ENCODE data around the gene ERN1. TPM values are rescaled to one million over a fixed set of nuclear protein-coding genes. Genes with fewer than 3 reads are reported as not detected.

ERN1 gene
- polyA plus RNA-seq, 3 donors: 11.0 to 27.5 (median 13.7) TPM

- Histone ChIP-seq H3K36me3 (replicated peaks in 1 of 2; ENCODE audit: control insufficient read depth in 1 of 2, insufficient read depth in 2 of 2, low read length in 2 of 2) (peaks cover 36 to 48% of the 10 kb centered on the region in 2 donors), H3K4me3 (replicated peaks in 1 of 3; ENCODE audit: low read depth in 2 of 3, low read length in 3 of 3) (no peak overlapping the region), H3K27me3 (ENCODE audit: control insufficient read depth in 2 of 2, insufficient read depth in 2 of 2, low read length in 2 of 2) (peaks cover 8 to 30% of the 10 kb centered on the region in 2 donors), H3K9ac (ENCODE audit: insufficient read depth, low read length, poor library complexity, severe bottlenecking) (peak overlapping the region; percentile 40), H3K27ac (ENCODE audit: low read depth in 1 of 2, low read length in 2 of 2) (peak overlapping the region; percentile 43 to 78), H3K4me2 (replicated peaks; ENCODE audit: extremely low read depth, low read length, poor library complexity, severe bottlenecking) (peak overlapping the region; percentile 17), H2AFZ (ENCODE audit: insufficient read depth, low read depth, low read length, poor library complexity, severe bottlenecking) (peak overlapping the region; percentile 38), H3K9me3 (replicated peaks in 1 of 2; ENCODE audit: control insufficient read depth in 1 of 2, insufficient read depth in 1 of 2, low read length in 2 of 2) (no peaks in the 10 kb centered on the region), H3K4me1 (ENCODE audit: control insufficient read depth in 1 of 2, insufficient read depth in 2 of 2, low read length in 2 of 2) (peaks cover 42 to 48% of the 10 kb centered on the region in 2 donors), H3K79me2 (ENCODE audit: insufficient read depth, low read length) (peaks cover 5% of the 10 kb centered on the region), H4K20me1 (ENCODE audit: insufficient read depth, low read length) (no peaks in the 10 kb centered on the region)
- peak overlapping the region; percentile 66 to 85 (median 74) for H3K27ac Mint-ChIP-seq
- intact Hi-C loops (cut with micrococcal nuclease): no loop called here
- peaks cover 35 to 46% of the 10 kb centered on the region in 2 donors for H3K36me3 Mint-ChIP-seq
- peaks cover 43% of the 10 kb centered on the region for H3K4me1 Mint-ChIP-seq
- no peak for TF ChIP-seq CTCF (IDR thresholded peaks at IDR 0.05)
- WGBS (ENCODE audit: insufficient coverage): 84% methylated on average over 7 of the region's 14 CpGs
- peak; percentile 41 to 81 (median 77) for DNase-seq
- H3K27me3 Mint-ChIP-seq (ENCODE audit: low read depth in 3 of 3): peaks cover 24 to 35% (median 30%) of the 10 kb centered on the region in 3 donors
- H3K4me3 Mint-ChIP-seq: peak overlapping the region in 1 of 2 donors; percentile 30
- peaks cover 0 to 13% (median 1%) of the 10 kb centered on the region in 7 donors for H3K9me3 Mint-ChIP-seq
Measured at GRCh38 chr17:64001763-64002529, 128.0 kb downstream of the ERN1 start.

- H3K27ac ChIP-seq (ENCODE audit: low read depth in 1 of 2, low read length in 2 of 2): peak overlapping the region; percentile 43 to 78
- intact Hi-C loops (cut with micrococcal nuclease): no loop called here
- no peak for TF ChIP-seq CTCF (IDR thresholded peaks at IDR 0.05)
- no peak overlapping the region for H3K9ac ChIP-seq (ENCODE audit: insufficient read depth, low read length, poor library complexity, severe bottlenecking)
- H3K4me3 Mint-ChIP-seq: no peak overlapping the region
- H3K9me3 Mint-ChIP-seq: peaks cover 0 to 13% (median 1%) of the 10 kb centered on the region in 7 donors
- H3K36me3 Mint-ChIP-seq: peaks cover 35 to 40% of the 10 kb centered on the region in 2 donors
- WGBS (ENCODE audit: insufficient coverage): no CpG with 5 or more reads among the region's 7 CpGs
- H3K4me2 ChIP-seq (replicated peaks; ENCODE audit: extremely low read depth, low read length, poor library complexity, severe bottlenecking): peak overlapping the region; percentile 17
- no peaks in the 10 kb centered on the region for H3K9me3 ChIP-seq (replicated peaks in 1 of 2; ENCODE audit: control insufficient read depth in 1 of 2, insufficient read depth in 1 of 2, low read length in 2 of 2)
- no peak overlapping the region for H2AFZ ChIP-seq (ENCODE audit: insufficient read depth, low read depth, low read length, poor library complexity, severe bottlenecking)
- peaks cover 36 to 40% of the 10 kb centered on the region in 2 donors for H3K36me3 ChIP-seq (replicated peaks in 1 of 2; ENCODE audit: control insufficient read depth in 1 of 2, insufficient read depth in 2 of 2, low read length in 2 of 2)
- no peaks in the 10 kb centered on the region for H4K20me1 ChIP-seq (ENCODE audit: insufficient read depth, low read length)
- H3K4me3 ChIP-seq (replicated peaks in 1 of 3; ENCODE audit: low read depth in 2 of 3, low read length in 3 of 3): no peak overlapping the region
- peaks cover 42 to 43% of the 10 kb centered on the region in 2 donors for H3K4me1 ChIP-seq (ENCODE audit: control insufficient read depth in 1 of 2, insufficient read depth in 2 of 2, low read length in 2 of 2)
- DNase-seq: no peak
- H3K79me2 ChIP-seq (ENCODE audit: insufficient read depth, low read length): no peaks in the 10 kb centered on the region
- H3K27me3 Mint-ChIP-seq (ENCODE audit: low read depth in 3 of 3): peaks cover 32 to 44% (median 37%) of the 10 kb centered on the region in 3 donors
- peaks cover 39% of the 10 kb centered on the region for H3K4me1 Mint-ChIP-seq
- peak overlapping the region in 1 of 7 donors; percentile 41 for H3K27ac Mint-ChIP-seq
- peaks cover 8 to 36% of the 10 kb centered on the region in 2 donors for H3K27me3 ChIP-seq (ENCODE audit: control insufficient read depth in 2 of 2, insufficient read depth in 2 of 2, low read length in 2 of 2)
Measured at GRCh38 chr17:64001091-64001579, 128.8 kb downstream of the ERN1 start.
